Fibroblast of mammary gland (primary cell): ENCODE measurements around the gene HNF1A.

Source experiments
- DNase-seq: peaks from one replicate; pipeline ENCODE4 v3.0.0-alpha.2; 2010; ENCODE audit warnings: low read depth
- H3K4me3 ChIP-seq: 2 replicates; pipeline ENCODE4 v1.5.1; 2011; ENCODE audit warnings: low read depth, mild to moderate bottlenecking, low read length, moderate library complexity; ENCODE audit not compliant: control insufficient read depth
- TF ChIP-seq, protein P1 (sequence below): conservative IDR thresholded peaks from 2 replicates; pipeline ENCODE4 v1.5.1; 2011; ENCODE audit warnings: low read depth, low read length, inconsistent platforms; ENCODE audit not compliant: control insufficient read depth, insufficient read depth

Gene HNF1A

DNA sequence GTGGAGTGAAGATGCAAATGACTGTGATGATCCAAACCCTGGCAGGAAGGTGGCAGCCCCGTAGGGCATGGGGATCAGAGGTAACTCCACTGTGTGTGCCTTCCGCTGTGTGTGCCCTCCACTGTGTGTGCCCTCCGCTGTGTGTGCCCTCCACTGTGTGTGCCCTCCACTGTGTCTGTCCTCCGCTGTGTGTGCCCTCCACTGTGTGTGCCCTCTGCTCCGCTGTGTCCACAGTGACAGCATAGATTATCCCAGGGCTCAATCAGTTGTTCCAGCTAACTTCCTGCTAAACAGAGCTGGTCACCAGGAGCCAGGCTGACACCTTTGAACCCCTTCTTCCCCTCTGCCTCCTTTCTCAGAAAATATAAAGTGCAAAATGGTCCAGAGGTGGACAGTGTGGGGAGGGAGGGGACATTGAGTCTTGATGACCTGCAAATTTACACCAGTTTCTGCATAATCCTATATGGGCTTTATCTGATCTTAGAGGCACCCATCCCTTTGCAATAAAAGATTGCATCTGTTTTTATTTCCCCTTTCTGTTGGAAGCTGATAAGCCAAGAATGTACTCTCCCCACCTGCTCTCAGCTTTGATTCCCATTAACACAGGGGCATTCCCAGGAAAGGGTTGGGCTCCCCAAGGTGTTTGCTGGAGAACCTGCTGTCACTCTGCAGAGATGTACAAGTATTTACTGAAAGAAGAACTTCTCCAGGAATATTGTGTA, 21.6 kb upstream of the HNF1A start:
- TF ChIP-seq, protein P1, sequence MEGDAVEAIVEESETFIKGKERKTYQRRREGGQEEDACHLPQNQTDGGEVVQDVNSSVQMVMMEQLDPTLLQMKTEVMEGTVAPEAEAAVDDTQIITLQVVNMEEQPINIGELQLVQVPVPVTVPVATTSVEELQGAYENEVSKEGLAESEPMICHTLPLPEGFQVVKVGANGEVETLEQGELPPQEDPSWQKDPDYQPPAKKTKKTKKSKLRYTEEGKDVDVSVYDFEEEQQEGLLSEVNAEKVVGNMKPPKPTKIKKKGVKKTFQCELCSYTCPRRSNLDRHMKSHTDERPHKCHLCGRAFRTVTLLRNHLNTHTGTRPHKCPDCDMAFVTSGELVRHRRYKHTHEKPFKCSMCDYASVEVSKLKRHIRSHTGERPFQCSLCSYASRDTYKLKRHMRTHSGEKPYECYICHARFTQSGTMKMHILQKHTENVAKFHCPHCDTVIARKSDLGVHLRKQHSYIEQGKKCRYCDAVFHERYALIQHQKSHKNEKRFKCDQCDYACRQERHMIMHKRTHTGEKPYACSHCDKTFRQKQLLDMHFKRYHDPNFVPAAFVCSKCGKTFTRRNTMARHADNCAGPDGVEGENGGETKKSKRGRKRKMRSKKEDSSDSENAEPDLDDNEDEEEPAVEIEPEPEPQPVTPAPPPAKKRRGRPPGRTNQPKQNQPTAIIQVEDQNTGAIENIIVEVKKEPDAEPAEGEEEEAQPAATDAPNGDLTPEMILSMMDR = no peak
- H3K4me3 ChIP-seq = no peak overlapping the region
- DNase-seq = no peak

DNA sequence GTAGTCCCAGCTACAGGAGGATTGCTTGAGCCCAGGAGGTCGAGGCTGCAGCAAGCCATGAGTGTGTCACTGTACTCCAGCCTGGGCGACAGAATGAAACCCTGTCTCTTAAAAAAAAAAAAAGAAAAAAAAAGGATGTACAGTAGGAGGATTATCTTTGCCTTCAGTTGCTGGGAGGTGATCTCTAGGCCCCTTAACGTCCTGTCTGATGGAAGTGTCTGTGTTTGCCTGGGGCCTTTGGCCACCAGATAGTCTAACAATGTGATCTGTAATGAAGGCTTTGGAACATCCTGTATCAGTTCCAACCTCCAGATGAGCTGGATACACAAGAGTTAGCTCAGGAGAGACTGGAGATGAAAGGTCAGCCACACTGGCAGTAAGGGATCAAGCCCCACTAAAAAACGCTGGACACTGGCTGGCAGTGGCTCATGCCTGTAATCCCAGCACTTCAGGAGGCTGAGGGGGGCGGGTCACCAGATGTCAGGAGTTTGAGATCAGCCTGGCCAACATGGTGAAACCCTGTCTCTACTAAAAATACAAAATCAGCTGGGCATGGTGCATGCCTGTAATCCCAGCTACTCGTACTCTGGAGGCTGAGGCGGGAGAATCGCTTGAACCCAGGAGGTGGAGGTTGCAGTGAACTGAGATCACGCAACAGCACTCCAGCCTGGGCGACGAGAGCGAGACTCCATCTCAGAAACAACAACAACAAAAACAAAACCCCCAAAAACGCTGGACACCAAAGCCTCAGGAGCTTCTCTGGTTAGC, 19.0 kb upstream of the HNF1A start:
- TF ChIP-seq, protein P1 = no peak
- H3K4me3 ChIP-seq = no peak overlapping the region
- no peak for DNase-seq

DNA sequence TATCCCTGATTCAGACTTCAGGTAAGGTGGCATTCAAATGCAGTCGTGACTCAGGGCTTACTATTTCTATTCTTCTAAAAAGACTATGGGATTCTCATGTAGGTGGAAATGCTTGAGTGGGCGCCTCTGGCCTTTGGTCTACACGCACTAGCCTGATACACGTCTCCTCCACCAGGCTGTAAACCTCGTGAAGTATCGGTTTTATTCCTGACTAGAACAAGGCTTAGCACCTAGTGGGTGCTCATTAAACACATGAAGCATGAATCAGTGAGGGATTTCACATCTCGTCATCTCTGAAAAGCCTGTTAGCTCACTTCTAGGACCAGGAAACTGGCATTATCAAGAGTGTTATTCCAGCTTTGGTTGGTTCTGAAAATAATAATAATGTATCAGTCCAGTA, 17.7 kb upstream of the HNF1A start:
- no peak for DNase-seq
- TF ChIP-seq, protein P1 = no peak
- no peak overlapping the region for H3K4me3 ChIP-seq

DNA sequence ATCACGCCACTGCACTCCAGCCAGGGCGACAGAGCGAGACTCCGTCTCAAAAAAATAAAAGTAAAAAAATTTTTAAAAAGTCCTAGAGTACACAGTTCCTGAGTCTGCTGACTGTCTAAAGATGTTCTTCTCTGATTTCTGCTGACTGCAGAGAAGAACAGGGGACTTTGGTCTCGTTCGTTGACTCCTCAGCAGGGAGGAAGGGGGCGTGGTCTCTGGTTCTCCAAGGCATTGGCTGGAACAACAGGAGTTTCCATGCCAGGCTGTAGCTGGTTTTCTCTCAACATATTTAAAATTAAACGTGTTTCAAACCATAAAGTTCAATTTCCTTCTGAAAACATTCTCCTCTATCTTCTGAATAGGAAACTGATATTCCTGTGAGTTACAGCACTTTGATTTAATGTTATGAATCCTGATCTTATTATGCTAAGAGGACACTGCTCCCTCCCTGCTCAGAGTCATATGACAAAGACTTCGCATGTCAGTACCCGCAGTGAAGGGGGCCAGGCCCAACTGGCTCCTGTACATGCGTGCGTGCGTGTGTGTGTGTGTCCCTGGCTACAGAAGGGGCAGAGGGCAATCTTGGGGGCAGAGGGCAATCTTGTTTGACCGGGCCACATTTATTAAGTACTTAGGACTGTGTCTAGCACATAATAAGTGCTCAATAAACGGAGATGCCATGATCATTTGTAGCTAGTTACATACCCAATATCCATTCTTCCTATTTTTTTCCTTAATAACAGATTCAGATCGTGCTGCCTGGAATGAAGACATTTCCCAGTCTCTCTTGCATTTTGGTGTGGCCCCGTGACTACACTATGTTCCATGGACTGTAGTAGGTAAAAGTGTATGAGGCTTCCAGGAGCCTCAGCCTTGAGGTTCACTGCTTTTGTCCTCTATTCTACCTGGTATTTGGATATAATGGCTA, 16.5 kb upstream of the HNF1A start:
- no peak for DNase-seq
- TF ChIP-seq, protein P1 = no peak

DNA sequence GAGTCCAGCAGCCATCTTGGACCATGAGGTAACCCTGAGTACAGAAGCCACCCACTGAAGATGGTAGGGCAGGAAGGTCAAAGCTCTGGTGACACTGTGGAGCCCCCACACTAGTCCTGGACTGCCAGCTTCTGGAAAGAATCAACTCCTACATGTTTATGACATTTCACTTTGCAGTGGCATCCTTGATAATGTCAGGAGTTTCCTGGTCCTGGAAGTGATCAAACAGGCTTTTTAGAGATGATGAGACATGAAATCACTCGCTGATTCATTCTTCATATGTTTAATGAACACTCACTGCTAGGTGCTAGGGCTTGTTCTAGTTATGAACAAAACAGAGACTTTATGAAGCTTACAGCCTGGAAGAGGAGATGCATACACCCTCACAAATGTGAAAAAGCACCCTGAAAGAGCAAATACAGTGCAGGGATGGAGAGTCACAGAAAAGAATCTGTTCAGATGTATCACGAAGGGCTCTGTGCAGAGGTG, 15.8 kb upstream of the HNF1A start:
- no peak overlapping the region for H3K4me3 ChIP-seq
- DNase-seq = peak; percentile 19
- TF ChIP-seq, protein P1 = no peak

More for the DNA sequence above, 16.5 kb upstream of the HNF1A start:
- H3K4me3 ChIP-seq = no peak overlapping the region

DNA sequence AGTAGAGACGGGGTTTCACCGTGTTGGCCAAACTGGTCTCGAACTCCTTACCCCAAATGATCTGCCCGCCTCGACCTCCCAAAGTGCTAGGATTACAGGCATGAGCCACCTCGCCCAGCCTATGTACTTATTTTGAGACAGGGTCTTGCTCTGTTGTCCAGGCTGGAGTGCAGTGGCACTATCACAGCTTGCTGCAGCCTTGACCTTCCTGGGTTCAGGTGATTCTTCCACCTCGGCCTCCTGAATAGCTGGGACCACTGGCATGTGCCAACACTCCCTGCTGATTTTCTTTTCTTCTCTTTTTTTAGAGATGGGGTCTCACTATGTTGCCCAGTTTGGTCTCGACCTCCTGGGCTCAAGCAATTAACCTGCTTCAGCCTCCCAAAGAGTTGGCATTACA, 14.0 kb upstream of the HNF1A start:
- TF ChIP-seq, protein P1 = no peak
- no peak for DNase-seq
- H3K4me3 ChIP-seq = no peak overlapping the region
